Suppressor macrophage (primary cell): ENCODE results near the gene ZNF496.
A peak's percentile ranks its signal among the peaks of the same experiment; 100 is the strongest.

ENCODE experiments used
- DNase-seq, 4 experiments: peaks; one replicate each; pipeline ENCODE4 v3.0.0-alpha.2; 2020 to 2022

Gene ZNF496

DNA sequence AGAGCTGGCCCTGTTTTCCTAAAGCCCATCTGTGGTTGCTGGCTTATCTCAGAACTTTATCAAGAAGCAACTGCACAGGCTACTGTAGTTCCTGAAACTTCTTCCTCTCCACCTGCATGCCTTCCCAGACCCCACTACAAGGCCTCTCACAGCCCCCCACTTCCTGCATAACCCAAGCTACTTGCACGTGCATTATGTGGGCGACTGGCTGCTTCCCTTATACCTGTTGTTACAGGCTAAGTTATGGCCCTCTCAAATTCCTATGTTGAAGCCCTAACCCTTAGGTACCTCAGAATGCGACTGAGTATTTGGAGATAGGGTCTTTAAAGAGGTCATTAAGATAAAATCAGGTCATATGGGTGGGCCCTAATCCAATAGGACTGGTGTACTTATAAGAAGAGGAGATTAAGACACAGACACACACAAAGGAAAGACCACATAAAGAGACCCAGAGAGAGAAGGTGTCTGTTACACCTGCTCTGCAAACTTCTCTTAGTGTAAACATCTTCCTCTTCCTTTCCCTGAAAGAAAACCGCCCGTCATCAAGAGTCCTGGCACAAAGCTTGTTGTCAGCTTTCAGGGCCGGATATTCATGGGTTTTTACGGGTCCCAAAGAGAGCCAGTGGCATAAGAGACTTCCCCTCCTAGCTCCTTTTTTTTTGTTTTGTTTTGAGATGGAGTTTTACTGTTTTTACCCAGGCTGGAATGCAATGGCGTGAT, 5.1 kb downstream of the ZNF496 start:
- DNase-seq = no peak

- DNase-seq = no peak
These were observed 6.7 kb downstream of the ZNF496 start for GRCh38 chr1:247324923-247325322.

GRCh38 chr1:247324204-247324787, 7.4 kb downstream of the ZNF496 start:
- DNase-seq = no peak

DNA sequence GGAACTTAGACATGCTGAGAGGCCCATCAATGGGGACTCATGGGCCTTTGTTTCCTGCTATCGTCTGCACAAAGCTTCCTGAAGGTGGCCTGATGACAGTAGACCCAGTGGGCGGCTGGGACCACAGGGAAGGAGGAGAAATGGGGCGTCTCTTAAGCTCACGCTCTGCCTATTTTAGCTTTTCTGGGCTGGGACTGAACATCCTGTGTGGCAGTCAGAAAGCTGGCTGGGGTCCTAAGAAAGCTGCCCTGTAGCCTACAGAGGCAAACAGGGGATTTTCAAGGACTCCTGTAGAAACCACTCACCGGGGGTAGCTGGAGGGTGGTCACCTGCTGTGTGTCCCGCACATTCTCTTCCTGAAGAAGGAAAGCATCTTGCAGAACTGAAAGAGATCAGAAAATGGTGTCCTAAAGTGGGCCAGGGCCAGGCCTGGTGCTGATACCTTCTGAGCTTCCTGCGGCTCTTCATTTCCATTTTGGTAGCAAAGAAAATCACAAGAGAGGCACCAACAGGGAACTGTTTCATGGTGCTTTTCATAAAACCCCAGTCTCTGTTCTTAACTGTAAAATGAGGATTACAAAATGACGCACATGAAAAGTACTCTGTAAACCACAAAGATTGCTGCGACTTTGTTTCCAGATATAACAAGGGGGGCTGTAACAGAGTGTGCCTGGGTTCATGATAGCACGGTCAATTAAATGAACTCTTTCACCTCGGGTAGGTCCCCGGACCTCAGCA, 8.6 kb downstream of the ZNF496 start:
- DNase-seq = peak; percentile 60 to 79 (median 76)

GRCh38 chr1:247322442-247322841, 9.2 kb downstream of the ZNF496 start:
- peak; percentile 21 to 54 (median 48) for DNase-seq

DNA sequence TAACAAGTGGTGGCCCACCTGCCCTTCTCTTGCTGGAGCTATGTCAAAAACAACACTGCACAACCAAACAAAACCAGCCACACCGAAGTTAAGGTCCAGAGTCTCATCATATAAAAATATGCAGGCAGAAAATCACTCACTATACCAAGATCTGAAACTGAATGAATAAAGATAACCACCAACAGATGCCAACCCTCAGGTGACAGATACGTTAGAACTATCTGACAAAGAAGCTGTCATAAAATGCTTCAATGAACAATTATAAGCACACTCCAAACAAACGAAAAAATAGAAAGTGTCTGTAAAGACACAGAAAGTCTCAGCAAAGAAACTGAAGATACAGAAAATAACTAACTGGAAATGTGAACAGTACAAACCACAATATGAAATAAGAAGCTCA, 14.0 kb downstream of the ZNF496 start:
- DNase-seq = no peak

DNA sequence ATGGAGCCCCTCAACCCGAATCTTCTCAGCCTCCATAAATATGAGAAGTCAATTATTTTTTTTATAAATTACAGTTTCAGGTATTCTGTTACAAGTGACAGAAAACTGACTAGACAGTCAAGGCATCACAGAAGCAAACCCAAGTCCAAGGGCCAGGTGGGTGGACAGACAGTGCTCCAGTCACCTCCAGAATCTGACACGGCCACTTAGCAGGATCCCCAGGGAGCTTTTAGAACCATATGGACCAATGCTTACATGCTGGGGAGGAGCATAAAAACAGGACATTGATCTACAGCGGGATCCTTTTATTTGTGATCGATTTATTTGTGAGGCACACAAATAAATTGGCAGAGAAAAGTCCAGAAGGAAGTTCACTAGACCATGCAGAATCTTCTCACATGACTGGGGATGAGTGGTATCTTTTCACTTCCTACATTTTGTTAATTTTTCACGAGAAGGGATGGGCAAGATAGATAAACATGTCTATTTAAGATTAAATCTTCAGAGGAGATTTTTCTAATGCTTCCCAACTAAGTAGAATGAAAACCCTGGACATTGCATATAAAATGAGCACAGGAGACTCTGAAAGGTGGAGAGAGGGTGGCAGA, 15.0 kb downstream of the ZNF496 start:
- peak in 2 of 4 experiments; percentile 26 to 48 for DNase-seq

DNA sequence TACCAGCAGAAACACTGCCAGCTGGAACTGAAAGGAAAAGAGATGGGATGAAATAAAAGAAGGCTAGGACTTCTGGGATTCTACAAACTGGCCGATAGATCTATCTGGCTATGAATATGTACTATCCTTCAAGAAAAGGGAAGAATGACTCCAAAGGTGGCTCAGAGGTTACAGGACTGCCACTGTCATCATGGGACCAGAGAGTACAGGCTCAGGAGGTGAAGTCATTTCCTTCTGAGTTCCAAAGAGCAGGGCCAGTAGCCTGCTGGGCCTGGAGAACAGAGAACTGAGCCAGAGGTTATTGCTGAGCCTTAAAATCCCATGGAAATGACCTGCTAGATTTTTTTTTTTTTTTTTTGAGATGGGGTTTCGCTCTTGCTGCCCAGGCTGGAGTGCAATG, 27.6 kb downstream of the ZNF496 start:
- DNase-seq = peak; percentile 56 to 77 (median 70)

DNA sequence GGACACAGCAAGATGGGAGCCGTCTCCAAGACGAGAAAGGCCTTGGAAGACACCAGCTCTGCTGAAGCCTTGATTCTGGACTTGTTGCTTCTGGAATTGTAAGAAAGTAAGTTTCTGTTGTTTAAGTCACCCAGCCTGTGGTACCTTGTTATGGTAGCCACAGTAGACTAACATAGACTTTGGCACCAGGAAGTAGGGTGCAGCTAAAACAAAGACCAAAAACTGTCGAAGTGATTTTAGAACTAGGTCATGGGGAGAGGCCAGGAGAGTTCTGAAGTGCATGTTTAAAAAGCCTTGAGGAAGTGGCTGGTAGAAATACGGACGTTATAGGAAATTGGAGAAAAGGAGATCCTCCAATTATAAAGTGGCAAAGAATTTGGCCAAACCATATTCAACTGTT, 28.5 kb downstream of the ZNF496 start:
- no peak for DNase-seq

- no peak for DNase-seq
These were observed 30.5 kb downstream of the ZNF496 start for GRCh38 chr1:247301176-247301540.

- no peak for DNase-seq
These were observed 31.0 kb downstream of the ZNF496 start for GRCh38 chr1:247300491-247301175.

GRCh38 chr1:247299723-247300381, 31.8 kb downstream of the ZNF496 start:
- no peak for DNase-seq

GRCh38 chr1:247298701-247299100, 33.0 kb downstream of the ZNF496 start:
- no peak for DNase-seq

DNA sequence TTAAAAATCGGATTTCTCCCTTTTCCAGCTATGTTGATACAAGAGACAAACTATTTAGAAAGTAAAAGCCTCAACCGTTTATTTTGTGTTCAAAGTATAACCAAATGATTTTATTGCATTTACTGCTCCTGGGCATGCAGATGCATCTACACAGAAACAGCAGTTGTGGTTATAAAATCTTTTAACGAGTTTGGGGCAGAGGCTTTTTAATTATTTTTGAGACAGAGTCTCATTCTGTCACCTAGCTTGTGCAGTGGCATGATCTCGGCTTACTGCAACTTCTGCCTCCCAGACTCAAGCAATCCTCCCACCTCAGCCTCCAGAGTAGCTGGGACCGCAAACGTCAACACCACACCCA, 33.6 kb downstream of the ZNF496 start:
- no peak for DNase-seq

DNA sequence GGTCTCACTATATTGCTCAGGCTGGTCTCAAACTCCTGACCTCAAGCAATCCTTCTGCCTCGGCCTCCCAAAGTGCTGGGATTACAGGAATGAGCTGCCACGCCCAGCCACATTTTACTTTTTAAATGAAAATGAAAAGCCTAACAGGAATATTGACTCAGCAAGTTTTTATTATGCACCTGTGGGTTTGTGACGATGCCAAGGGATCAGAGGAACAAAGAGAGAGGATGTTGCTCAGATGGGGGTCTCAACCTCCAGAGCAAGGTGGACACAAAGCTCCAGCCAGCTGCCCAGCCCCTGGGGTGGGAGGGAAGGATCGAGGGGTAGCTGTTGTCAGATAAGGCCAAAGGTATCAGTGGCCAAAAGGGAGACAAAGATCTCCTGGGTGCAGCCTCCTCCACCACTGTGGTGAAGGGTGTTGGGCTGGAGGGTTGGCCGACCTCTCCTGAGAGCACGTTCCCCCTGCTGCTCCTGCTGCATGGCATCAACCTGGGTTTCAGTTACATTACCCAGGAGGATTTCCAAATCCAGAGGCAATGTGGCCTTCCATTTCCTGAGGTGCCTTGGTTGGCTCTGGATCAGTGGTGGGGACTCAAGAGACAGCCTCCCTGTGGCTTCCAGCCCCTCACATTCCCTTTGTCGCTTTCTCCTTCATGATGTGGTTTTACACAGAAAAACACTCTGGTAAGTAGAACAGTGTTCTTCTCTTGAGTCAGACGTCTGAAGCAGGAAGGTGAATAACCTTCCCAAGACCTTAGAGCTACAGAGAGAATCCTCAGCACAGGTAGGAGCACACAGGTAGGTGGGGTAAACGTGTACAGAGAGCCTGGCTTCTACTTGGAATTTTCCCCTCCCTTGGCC, 34.2 kb downstream of the ZNF496 start:
- no peak for DNase-seq

DNA sequence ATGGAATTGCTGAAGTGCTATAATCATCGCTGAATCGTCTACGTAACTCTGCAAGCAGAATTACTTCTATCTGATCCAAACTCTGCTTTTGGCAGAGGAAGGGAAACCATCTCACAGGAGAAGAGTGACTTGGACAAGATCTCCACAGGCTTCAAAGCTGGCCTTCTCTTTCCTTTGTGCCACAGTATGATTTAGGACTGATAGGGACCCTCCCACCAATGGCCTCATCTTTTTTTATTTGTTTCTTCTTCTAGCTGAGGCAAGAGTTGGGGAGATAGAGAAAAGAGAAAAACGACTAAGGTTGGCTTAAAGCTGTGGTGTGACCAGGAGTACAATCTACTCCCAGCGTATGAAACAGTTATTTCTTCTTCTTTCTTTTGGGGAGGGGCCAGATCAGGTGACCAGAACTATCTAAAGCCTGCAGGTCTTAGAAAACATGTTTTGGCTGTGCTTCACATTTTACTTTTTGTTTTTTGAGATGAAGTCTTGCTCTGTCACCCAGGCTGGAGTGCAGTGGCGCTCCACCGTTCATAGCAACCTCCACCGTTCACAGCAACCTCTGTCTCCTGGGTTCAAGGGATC, 35.0 kb downstream of the ZNF496 start:
- DNase-seq = no peak

GRCh38 chr1:247295746-247296145, 35.9 kb downstream of the ZNF496 start:
- no peak for DNase-seq

DNA sequence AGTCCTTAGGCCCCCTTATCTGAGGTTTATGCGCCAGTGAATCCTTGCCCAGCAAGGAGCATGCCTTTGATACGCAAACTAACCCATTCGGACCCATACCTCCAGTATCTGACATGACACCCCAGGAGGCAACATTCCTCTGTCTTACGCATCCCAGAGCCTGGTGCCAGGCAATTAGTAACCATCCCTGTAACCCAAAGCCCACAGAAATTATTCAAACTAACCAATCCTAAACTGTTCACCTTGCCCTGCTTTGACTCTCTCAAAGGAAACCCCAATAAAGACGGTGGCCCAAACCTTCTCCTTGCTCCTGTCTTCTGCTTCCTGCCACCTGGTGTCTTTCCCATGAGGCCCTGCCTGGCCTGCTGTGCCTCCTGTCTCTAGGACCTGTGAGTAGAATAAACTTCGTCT, 36.4 kb downstream of the ZNF496 start:
- DNase-seq = no peak

GRCh38 chr1:247294282-247294681, 37.4 kb downstream of the ZNF496 start:
- no peak for DNase-seq

- no peak for DNase-seq
These were observed 38.6 kb downstream of the ZNF496 start for GRCh38 chr1:247293047-247293446.
